Ovary (tissue), 3 donors: ENCODE measurements around the gene STRN4.

Experiments
- CTCF ChIP-seq, 3 donors: fragments of 450-650 bp in 2 of 3; fragments of 200-600 bp in 1 of 3; IDR thresholded peaks; one replicate each; pipeline versions ENCODE4 v1.5.1 to v1.8.0; 2016 to 2022; ENCODE audit warnings: antibody characterized with exemption in 3 of 3, mild to moderate bottlenecking in 1 of 3
- EP300 ChIP-seq: sonication (generic); formaldehyde crosslinking; IDR thresholded peaks from one replicate; pipeline ENCODE4 v1.6.1; 2017; ENCODE audit warnings: antibody characterized with exemption
- POLR2A ChIP-seq: fragments of 450-650 bp; IDR thresholded peaks from one replicate; pipeline ENCODE4 v1.6.1; 2017; ENCODE audit warnings: antibody characterized with exemption, mild to moderate bottlenecking, moderate library complexity
- donor health status: DM: no; HTN: no; CAD: no.

GRCh38 chr19:46755077-46755852 lies 9.0 kb upstream of the STRN4 start:
- TF ChIP-seq CTCF (IDR thresholded peaks at IDR 0.05) (no peak), POLR2A (no peak), EP300 (no peak)
